HEK293T (cell line): ENCODE data around the gene COL27A1.

Source experiments
- BHLHE40 ChIP-seq: fragments of 450-650 bp; IDR thresholded peaks from 2 replicates; pipeline ENCODE4 v1.6.1; 2016; ENCODE audit warnings: mild to moderate bottlenecking, moderate library complexity, borderline replicate concordance
- CTBP1 ChIP-seq: fragments of 450-650 bp; IDR thresholded peaks from 2 replicates; pipeline ENCODE4 v1.6.1; 2016; ENCODE audit warnings: borderline replicate concordance
- ELF4 ChIP-seq: fragments of 450-650 bp; IDR thresholded peaks from 2 replicates; pipeline ENCODE4 v1.6.1; 2017; ENCODE audit warnings: antibody characterized with exemption
- FOXA1 ChIP-seq: fragments of 450-650 bp; IDR thresholded peaks from 2 replicates; pipeline ENCODE4 v1.6.1; 2016; ENCODE audit warnings: mild to moderate bottlenecking
- FOXK2 ChIP-seq: fragments of 450-650 bp; IDR thresholded peaks from 2 replicates; pipeline ENCODE4 v1.6.1; 2016; ENCODE audit warnings: mild to moderate bottlenecking
- FOXM1 ChIP-seq: fragments of 450-650 bp; IDR thresholded peaks from 2 replicates; pipeline ENCODE4 v1.6.1; 2017; ENCODE audit warnings: mild to moderate bottlenecking, borderline replicate concordance
- HDGF ChIP-seq: fragments of 450-650 bp; IDR thresholded peaks from 2 replicates; pipeline ENCODE4 v1.6.1; 2017; ENCODE audit warnings: antibody characterized with exemption, borderline replicate concordance
- L3MBTL2 ChIP-seq: fragments of 450-650 bp; conservative IDR thresholded peaks from 2 replicates; pipeline ENCODE4 v1.6.1; 2016; ENCODE audit warnings: mild to moderate bottlenecking
- SP1 ChIP-seq: fragments of 450-650 bp; IDR thresholded peaks from 2 replicates; pipeline ENCODE4 v1.6.1; 2017
- SUZ12 ChIP-seq: fragments of 450-650 bp; IDR thresholded peaks from 2 replicates; pipeline ENCODE4 v1.6.1; 2016; ENCODE audit warnings: mild to moderate bottlenecking
- TARDBP ChIP-seq: fragments of 450-650 bp; IDR thresholded peaks from 2 replicates; pipeline ENCODE4 v1.6.1; 2016
- ZNF384 ChIP-seq: fragments of 450-650 bp; IDR thresholded peaks from 2 replicates; pipeline ENCODE4 v1.6.1; 2016
- TF ChIP-seq, protein P1 (sequence below): fragments of 450-650 bp; IDR thresholded peaks from 2 replicates; pipeline ENCODE4 v1.6.1; 2016

DNA sequence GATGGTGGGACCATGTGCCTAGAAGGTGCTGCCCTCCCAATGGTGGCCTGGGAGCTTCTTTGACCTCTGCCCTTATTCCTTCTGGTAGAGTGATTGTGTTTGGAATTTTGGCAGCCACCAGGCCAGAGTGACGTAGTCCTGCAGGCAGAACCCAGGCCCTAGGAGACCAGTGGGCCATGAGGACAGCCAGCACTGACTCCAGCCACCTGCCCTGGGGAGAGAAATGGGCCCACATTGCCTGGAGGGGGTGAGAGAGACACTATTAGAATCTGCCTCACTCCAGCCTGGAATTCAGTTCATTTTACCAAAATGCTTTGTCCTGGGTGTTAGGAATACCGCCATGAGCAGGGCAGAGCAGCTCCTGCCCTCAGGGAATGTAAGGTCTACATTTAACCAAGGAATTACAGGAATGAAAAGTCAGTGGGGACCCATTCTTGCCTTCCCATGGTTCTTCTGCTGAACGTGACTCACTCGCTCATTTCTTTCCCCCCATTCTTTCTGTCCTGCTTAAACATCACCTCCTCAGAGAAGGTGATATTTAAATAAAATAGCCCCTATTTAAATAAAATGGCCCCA is 5.5 kb upstream of the COL27A1 start:
- TF ChIP-seq, protein P1, sequence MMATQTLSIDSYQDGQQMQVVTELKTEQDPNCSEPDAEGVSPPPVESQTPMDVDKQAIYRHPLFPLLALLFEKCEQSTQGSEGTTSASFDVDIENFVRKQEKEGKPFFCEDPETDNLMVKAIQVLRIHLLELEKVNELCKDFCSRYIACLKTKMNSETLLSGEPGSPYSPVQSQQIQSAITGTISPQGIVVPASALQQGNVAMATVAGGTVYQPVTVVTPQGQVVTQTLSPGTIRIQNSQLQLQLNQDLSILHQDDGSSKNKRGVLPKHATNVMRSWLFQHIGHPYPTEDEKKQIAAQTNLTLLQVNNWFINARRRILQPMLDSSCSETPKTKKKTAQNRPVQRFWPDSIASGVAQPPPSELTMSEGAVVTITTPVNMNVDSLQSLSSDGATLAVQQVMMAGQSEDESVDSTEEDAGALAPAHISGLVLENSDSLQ, result no peak
- no peak for TF ChIP-seq TARDBP
- no peak for TF ChIP-seq FOXM1
- no peak for TF ChIP-seq SP1
- no peak for TF ChIP-seq SUZ12
- no peak for TF ChIP-seq FOXK2
- TF ChIP-seq L3MBTL2, result no peak
- TF ChIP-seq BHLHE40, result no peak
- no peak for TF ChIP-seq ZNF384
- TF ChIP-seq HDGF, result no peak
- no peak for TF ChIP-seq ELF4
- no peak for TF ChIP-seq CTBP1
- TF ChIP-seq FOXA1, result no peak
